ENCODE data around the gene SLC35E2B. TPM values are rescaled to one million over a fixed set of nuclear protein-coding genes. Genes with fewer than 3 reads are reported as not detected.

SLC35E2B gene
- total and polyA plus RNA-seq, 2 of the 8 experiments (the other 6 are each of a cell fraction or from before 2014, with no cell fraction given) = 25.9 to 46.7 TPM

DNA sequence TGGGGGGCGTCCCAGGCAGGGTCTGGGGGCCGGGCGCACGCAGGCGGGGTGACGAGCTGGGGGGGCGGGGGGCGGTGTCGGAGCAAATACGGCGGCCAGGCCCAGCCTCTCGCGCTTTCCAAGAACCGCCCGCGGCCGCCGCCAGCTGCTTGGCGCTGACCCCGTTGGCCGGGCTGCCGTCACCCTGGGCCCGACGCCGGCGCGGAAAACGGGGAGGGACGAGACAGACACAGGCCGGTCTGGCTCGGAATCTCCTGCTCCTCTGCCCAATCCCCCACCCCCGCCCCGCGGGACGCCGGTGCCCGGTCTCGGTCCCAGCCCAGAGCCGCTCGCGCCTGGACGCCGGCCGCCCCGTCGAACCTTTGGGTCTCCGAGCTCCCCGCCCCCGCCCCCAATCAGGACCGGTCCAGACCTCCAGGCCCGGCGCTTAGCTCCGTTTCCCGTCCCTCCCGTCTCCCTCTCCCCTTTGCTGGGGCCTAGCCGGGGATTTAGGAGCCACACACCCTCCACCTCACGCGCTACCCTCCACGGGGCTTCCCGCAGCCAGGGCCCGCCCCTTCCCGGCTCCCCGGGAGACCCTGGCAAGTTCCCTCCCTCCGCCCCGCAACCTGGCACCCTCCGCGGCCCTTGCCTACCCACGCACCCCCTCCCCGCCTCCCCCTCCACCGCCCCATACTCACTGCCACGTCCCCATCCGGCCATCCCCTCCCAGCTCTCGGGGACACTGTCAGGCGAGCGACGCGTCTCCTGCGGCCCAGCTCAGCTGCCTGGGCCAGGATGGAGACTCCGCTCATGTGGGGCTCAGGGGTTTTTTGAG, 61.4 kb downstream of the SLC35E2B start (continued):
- TF ChIP-seq TCF12 (IDR thresholded peaks at IDR 0.05; ENCODE audit: low read depth, low read length) (no peak), YY1 (IDR thresholded peaks at IDR 0.05; ENCODE audit: low read depth, low read length) (no peak), CHD1 (IDR thresholded peaks at IDR 0.05; ENCODE audit: low read depth, low read length) (no peak), SIRT6 (IDR thresholded peaks at IDR 0.05; ENCODE audit: low read length) (no peak), SP2 (IDR thresholded peaks at IDR 0.05; ENCODE audit: low read length) (no peak)

Data from H1 (cell line).